DLD1 (cell line): ENCODE results near the gene RAB31.
"Not testable (repeated sequence)": the region's sequence is repeated elsewhere in the genome, so short reads cannot be mapped to it uniquely, and the experiment has no call there.

ENCODE experiments used
- in situ Hi-C: cut with HindIII; loops from 2 replicates; pipeline ENCODE4 v1.10.0; 2017; ENCODE audit warnings: low sequenced_read_pairs

The RAB31 gene

DNA sequence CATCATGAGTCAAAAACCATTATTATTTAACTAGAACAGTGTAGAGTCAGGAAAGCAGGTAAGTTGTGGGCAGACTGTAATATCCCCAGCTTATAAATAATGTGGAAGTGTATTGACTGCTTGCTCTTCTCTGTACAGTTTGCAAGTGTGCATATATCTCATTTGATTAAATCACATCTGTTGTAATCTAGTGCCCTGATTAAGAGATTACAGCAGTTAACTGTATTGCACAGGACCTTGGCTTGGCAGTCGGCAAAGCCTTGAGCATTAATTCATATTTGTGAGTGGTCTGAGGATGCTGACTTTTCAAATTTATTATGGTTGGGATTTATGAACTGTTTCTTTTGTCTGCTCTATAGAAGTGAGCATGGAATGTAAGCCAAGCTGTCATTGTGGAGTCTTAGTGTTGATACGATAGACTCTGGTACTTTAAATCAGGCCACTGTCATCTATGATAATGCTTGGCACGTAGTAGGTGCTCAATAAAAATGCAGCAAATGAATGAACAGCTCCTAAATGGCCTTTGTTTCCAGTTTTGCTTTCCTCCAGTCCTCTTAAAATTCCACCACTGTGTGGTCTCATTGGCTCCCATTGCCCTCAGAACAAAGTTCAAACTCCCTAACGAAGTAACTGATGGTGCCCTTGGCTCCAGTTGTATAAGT, 48.3 kb downstream of the RAB31 start:
- in situ Hi-C loops: no loop called here

DNA sequence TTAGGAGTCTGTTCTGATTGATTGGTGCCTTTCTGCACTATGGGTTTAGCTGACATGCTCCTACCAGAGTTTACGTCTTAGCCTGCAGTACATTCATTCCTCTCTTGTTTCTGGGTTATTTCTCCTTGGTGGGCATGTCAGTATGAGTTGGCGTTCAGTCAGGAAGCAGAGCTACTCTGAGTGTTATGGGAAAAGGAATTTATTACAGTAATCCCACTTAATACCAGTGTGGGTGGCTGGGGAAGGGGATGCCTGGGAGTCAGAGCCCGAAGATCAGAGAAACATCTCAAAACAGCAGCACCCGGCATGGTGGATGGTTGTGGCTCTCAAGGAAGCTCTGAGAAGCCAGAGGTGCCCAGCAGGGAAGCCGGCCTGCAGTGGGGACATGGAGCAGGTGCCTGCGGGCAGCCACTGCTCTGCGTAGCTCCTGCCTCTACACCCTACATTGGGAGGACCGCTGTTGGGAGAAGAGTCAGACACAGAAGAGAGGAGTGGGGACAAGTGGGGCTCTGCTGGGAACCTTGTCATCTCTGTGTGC, 48.9 kb downstream of the RAB31 start:
- in situ Hi-C loops: no loop called here

DNA sequence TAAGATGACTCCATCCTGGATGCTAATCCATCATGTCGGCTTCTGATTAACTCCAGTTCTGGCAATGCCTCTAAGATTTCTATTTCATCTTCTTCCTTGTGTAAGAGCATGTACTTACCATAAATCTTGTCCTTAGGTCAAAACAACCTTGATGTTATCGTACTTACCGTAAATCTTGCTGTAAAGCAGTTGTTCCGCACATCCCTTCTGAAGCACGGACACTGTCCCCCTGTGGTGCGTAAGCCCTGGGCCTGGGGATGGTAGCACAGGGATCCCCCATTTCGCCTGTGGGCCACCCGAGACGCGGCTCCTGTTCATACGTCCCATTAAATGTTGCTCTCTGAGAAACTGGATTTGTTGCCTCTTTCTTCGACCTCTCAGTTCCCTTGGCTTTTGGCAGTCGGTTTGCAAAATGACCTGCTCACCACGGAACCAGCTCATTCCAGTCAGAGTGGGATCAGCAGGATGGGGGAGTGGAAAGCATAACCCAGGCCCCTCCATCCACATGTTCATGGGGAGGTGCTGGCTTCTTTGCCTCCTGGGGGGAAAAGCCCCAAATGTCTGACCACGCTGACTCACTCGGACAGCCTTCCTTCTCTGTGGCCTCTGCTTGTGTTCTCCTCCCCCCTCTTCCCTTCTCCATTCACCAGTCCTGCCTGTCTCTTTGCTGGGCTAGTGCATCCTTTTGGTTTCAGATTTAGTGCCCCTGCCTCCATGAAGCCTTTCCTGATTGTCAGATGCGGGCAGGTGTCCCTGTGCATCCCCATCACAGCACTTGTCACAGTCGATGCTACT, 49.9 kb downstream of the RAB31 start:
- in situ Hi-C loops: no loop called here

DNA sequence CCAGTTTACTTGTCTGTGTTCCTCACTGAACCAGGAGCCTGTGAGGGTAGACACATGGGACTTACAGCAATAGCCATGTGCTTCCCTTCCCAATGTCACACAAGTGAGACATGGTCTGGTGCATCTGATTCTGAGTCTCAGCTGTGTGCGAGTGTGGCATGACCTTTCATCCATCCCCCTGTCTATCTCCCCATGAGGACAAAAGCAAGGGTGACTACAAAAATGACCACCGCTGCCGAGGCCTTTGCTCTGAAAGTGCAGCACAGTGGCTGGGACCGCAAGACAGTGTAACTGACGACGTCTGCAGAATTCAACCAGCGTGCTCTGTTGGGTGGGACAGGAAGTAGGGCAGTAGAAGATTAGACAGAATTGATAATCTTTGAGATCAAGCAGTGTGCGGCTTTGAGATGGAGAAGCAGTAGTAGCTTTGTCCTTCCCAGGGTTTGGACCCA, 50.5 kb downstream of the RAB31 start:
- in situ Hi-C loops: no loop called here

DNA sequence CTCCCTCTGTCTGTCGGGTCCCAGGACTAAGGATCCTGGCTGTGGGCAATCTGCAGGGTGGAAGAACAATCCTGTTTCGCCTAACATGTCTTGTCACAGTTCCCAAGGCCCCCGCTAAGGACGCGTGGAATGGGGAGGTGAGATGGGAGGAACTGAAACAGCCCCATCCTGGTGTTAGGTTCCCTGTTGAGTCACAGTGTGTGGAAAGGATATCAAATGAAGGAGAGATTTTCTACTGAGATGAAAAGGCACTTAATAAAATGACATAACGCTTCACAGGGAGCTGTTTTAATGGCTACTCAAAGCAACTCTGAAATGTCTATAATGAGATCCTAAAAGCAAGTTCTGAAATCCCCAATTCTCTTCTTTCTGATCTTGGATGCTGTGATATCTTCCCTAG, 52.5 kb downstream of the RAB31 start:
- in situ Hi-C loops: no loop called here

GRCh38 chr18:9762526-9762925, 54.4 kb downstream of the RAB31 start:
- in situ Hi-C loops: no loop called here

DNA sequence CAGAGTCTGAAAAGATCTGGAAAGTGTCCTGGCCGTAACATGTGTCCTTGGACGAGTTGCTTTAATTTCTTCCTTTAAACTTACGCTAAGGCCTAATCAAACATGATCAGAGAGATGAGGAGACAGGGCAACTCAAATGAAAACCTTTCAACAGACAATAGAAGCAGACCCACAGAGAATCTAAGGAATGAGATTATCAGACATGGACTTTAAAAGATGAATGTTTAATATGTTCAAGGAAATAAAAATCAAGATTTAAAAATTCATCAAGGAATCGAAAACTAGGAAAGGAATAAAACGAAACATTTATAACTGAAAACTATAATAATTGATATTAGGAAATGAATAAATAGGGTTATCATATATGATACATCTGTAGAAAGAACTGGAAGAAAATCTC, 55.1 kb downstream of the RAB31 start:
- in situ Hi-C loops: no loop called here

GRCh38 chr18:9764011-9764481, 55.9 kb downstream of the RAB31 start:
- in situ Hi-C loops: no loop called here

GRCh38 chr18:9765501-9765900, 57.4 kb downstream of the RAB31 start:
- in situ Hi-C loops: no loop called here

- in situ Hi-C loops: no loop called here
These were observed 58.0 kb downstream of the RAB31 start for GRCh38 chr18:9766076-9766481.

DNA sequence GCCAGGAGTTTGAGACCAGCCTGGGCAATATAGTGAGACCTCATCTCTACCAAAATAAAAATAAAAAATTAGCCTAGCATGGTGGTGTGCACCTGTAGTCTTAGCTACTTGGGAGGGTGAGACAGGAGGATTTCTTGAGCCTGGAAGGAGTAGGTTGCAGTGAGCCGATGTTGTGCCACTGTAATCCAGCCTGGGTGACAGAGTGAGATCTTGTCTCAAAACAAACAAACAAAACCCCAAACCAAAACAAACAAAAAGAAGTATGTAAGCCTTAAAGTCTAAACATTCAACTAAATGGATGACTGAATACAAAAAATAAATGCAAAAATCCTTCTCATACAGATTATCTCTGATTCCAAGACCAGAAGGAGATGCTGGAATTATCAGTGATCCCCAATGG, 58.6 kb downstream of the RAB31 start:
- in situ Hi-C loops: no loop called here

- in situ Hi-C loops: not testable (repeated sequence)
These were observed 60.1 kb downstream of the RAB31 start for GRCh38 chr18:9768071-9768691.

- in situ Hi-C loops: not testable (repeated sequence)
These were observed 62.0 kb downstream of the RAB31 start for GRCh38 chr18:9770111-9770510.

GRCh38 chr18:9771261-9771976, 63.3 kb downstream of the RAB31 start:
- in situ Hi-C loops: no loop called here

- in situ Hi-C loops: no loop called here
These were observed 64.0 kb downstream of the RAB31 start for GRCh38 chr18:9771977-9772660.

DNA sequence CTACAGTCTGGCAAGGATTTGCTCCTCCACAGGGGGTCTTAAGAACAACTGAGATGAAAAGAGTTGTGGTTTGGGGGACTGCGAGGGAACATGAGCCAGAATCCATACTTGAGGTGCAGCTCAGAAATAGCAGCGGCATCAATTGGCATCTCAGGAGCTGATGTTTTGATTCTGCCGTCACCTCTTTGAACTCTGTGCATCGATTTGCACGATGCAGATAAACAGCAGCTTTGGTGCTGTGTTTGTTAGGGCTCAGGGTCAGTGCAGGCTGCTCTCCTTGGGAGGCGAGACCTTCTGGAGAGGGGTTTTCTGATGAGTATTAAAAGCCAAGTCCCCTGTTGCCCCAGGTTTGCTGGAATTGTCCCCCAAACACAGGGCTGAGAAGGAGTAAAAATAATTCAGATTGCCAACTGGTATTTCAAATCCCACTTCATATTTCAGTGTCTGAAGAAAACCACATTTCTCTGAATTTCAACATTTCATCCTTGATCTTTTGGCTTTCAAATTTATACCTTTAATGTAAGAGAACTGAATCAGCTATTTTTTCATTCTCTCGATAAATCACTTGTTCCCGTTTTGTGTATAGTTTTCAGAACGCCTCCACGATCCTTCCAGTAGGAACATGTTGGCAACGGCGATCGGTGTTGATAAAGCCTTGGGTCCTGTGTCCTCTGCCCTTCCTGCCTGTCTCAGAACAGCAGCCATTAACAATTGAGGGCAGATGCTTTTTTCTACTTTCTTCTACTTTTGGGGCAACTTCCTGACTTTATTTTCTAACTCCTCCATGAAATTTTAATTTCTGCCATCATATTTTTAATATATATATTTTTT, 65.0 kb downstream of the RAB31 start:
- in situ Hi-C loops: no loop called here

- in situ Hi-C loops: no loop called here
These were observed 66.0 kb downstream of the RAB31 start for GRCh38 chr18:9774150-9774549.

- in situ Hi-C loops: no loop called here
These were observed 67.1 kb downstream of the RAB31 start for GRCh38 chr18:9775178-9775577.

DNA sequence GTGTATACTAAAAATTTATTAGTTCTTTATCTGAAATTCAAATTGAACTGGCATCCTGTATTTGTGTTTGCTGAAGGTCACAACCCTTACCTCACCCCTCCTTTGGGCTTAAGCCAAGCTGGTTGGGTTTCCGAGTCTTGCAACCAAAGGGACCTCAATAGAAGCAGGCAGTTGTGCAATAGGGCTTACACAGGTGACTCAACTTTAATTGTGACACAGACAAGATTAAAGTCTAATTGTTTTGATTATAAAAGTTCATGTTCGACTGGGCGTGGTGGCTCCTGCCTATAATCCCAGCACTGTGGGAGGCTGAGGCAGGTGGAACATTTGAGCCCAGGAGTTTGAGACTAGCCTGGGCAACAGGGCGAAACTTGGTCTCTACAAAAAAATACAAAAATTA, 71.5 kb downstream of the RAB31 start:
- in situ Hi-C loops: no loop called here
